Chondrocyte (in vitro differentiated cells): ENCODE results near the gene EIF3J. TPM values are rescaled to one million over a fixed set of nuclear protein-coding genes. Genes with fewer than 3 reads are reported as not detected.
"Not testable (repeated sequence)": the region's sequence is repeated elsewhere in the genome, so short reads cannot be mapped to it uniquely, and the experiment has no call there.

Source experiments
- DNase-seq: peaks from one replicate; pipeline ENCODE4 v3.0.0; 2021; ENCODE audit warnings: mixed read lengths, low spot score
- H3K27ac Mint-ChIP-seq: one replicate; pipeline ENCODE4 v1.8.0; 2021; ENCODE audit warnings: mild to moderate bottlenecking, moderate library complexity, mixed read lengths; ENCODE audit not compliant: unreplicated experiment
- H3K27me3 Mint-ChIP-seq: 2 replicates; pipeline ENCODE4 v1.8.0; 2021; ENCODE audit warnings: low read depth, mixed read lengths
- H3K36me3 Mint-ChIP-seq: 2 replicates; pipeline ENCODE4 v1.8.0; 2021; ENCODE audit warnings: low read depth, mixed read lengths
- H3K4me1 Mint-ChIP-seq: 2 replicates; pipeline ENCODE4 v1.8.0; 2021; ENCODE audit warnings: low read depth, mild to moderate bottlenecking, mixed read lengths
- H3K4me3 Mint-ChIP-seq: one replicate; pipeline ENCODE4 v1.8.0; 2021; ENCODE audit warnings: mild to moderate bottlenecking, moderate library complexity, mixed read lengths; ENCODE audit not compliant: unreplicated experiment
- H3K9me3 Mint-ChIP-seq: 2 replicates; pipeline ENCODE4 v1.8.0; 2021; ENCODE audit warnings: low read depth, mixed read lengths
- total RNA-seq: library from RNA; stranded (reverse); gene quantifications from 3 replicates; pipeline ENCODE4 v1.2.1, GENCODE V29; 2021
- TF ChIP-seq, protein P1 (sequence below): fragments of 200-600 bp; sonication (generic); IDR thresholded peaks from 2 replicates; pipeline ENCODE4 v1.5.0; 2021; ENCODE audit warnings: antibody characterized with exemption, mild to moderate bottlenecking, moderate library complexity

Gene EIF3J
- total RNA-seq, 1 donor from 2014 or later, result 98.0 TPM

DNA sequence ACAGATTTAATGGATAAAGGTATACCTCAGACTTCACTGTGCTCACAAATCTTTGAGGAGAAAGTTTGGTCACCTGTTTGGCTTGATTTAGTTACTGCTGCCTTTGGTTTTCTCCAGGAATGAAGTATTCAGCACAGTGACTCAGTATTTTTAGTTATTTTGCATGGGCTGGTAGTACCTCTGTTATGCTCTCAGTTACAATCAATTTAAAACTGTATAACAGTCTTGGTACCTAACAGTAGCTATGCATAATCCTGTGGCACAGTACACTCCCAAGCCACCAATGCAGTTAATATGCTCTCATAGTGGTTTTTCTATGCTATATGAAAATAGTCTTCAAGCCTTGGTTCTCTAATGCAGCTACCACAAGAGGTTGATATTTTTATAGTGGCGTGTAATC is 11.9 kb upstream of the EIF3J start:
- Mint-ChIP-seq H3K36me3 (peaks cover 6% of the 10 kb centered on the region), H3K9me3 (no peaks in the 10 kb centered on the region), H3K27ac (no peak overlapping the region), H3K4me3 (no peak overlapping the region), H3K27me3 (no peaks in the 10 kb centered on the region), H3K4me1 (peaks cover 10% of the 10 kb centered on the region)
- DNase-seq, result no peak
- TF ChIP-seq, protein P1, sequence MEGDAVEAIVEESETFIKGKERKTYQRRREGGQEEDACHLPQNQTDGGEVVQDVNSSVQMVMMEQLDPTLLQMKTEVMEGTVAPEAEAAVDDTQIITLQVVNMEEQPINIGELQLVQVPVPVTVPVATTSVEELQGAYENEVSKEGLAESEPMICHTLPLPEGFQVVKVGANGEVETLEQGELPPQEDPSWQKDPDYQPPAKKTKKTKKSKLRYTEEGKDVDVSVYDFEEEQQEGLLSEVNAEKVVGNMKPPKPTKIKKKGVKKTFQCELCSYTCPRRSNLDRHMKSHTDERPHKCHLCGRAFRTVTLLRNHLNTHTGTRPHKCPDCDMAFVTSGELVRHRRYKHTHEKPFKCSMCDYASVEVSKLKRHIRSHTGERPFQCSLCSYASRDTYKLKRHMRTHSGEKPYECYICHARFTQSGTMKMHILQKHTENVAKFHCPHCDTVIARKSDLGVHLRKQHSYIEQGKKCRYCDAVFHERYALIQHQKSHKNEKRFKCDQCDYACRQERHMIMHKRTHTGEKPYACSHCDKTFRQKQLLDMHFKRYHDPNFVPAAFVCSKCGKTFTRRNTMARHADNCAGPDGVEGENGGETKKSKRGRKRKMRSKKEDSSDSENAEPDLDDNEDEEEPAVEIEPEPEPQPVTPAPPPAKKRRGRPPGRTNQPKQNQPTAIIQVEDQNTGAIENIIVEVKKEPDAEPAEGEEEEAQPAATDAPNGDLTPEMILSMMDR, result no peak

DNA sequence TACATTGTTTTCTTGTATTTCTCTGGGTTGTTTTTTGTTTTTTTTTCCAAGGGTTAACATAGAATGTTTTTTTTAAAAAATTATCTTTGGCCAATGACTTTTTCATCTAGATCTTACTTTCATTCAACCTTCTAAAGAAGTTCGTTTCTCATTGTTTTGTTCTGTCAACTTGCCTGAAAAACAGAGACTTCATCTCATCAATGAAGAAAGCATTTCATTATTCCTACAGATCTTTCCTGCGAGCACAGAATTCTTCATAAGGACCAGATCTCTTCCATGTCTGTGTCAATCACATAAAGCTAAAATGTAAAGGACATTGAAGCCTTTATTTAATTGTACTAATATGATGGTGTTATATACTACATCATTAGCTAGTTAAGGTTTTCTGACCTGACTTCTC is 9.7 kb upstream of the EIF3J start:
- no peaks in the 10 kb centered on the region for H3K9me3 Mint-ChIP-seq
- no peak overlapping the region for H3K4me3 Mint-ChIP-seq
- peaks cover 13% of the 10 kb centered on the region for H3K4me1 Mint-ChIP-seq
- no peaks in the 10 kb centered on the region for H3K27me3 Mint-ChIP-seq
- TF ChIP-seq, protein P1, result no peak
- no peak for DNase-seq
- H3K36me3 Mint-ChIP-seq, result peaks cover 5% of the 10 kb centered on the region
- no peak overlapping the region for H3K27ac Mint-ChIP-seq

DNA sequence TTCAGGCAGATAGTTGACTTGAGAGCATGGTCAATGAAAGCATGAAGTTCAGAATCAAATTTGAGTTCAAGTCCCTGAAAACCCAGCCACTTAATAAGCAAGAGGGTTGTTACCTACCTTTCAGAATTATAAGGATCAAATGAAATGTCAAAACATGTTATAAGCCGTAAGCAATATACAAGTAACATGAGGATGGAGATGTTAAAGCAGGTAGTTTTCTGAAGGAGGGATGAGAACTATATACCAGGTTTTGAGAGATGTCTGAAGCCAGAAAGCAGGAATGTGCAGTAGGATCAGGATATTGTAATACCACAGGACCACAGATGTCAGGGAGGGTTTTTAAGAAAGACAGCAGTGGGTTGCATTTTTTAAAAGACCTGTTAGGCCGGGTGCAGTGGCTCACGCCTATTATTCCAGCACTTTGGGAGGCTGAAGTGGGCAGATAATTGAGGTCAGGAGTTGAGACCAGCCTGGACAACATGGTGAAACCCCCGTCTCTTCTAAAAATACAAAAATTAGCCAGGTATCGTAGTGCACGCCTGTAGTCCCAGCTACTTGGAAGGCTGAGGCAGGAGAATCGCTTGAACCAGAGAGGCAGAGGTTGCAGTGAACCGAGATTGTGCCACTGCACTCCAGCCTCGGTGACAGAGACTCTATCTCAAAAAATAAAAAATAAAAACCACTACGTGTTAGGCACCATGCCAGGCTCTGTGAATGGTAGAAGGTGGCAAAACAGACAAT is 6.9 kb upstream of the EIF3J start:
- TF ChIP-seq, protein P1, result no peak
- DNase-seq, result no peak
- Mint-ChIP-seq H3K4me1 (peaks cover 6% of the 10 kb centered on the region), H3K4me3 (no peak overlapping the region), H3K36me3 (peaks cover 3% of the 10 kb centered on the region), H3K27me3 (no peaks in the 10 kb centered on the region), H3K9me3 (no peaks in the 10 kb centered on the region), H3K27ac (no peak overlapping the region)

DNA sequence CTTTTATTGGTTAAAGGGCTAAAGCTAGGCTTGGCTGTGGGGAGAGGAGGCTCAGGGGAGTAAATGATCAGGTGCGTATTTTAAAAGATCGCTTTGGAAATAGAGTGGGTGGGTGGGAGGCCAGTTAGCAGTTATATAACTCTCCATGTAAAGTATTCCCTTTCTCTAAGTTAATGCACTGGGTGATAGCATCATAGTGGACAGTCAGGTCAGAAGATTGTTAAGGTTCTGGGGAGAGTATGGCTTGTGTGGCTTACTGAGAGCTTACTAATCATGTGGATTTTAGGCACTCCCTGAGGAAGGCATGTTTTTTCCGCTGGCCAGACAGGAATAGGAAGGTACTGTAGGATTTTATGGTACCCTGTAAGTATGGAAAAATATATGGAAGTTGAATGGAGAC is 6.3 kb upstream of the EIF3J start:
- H3K27ac Mint-ChIP-seq, result no peak overlapping the region

DNA sequence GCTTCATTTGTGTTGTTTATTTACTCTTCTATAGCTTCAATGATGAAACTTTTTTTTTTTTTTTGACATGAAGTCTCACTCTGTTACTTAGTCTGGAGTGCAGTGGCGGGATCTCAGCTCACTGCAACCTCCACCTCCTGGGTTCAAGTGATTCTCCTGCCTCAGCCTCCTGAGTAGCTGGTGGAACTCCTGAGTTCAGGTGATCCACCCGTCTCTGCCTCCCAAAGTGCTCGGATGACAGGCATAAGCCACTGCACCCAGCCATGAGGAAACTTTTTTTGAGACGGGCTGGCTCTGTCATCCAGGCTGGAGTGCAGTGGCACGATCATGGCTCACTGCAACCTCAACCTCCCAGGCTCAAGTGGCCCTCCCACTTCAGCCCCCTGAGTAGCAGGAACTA is 4.7 kb upstream of the EIF3J start:
- not testable (repeated sequence) for H3K27me3 Mint-ChIP-seq, DNase-seq, H3K36me3 Mint-ChIP-seq, H3K4me3 Mint-ChIP-seq, H3K9me3 Mint-ChIP-seq, H3K27ac Mint-ChIP-seq
- H3K4me1 Mint-ChIP-seq, result peaks cover 17% of the 10 kb centered on the region

More for the DNA sequence above, 6.3 kb upstream of the EIF3J start:
- peaks cover 3% of the 10 kb centered on the region for H3K36me3 Mint-ChIP-seq
- H3K27me3 Mint-ChIP-seq, result no peaks in the 10 kb centered on the region
- TF ChIP-seq, protein P1, result no peak
- H3K4me3 Mint-ChIP-seq, result no peak overlapping the region
- no peaks in the 10 kb centered on the region for H3K9me3 Mint-ChIP-seq
- no peak for DNase-seq
- peaks cover 12% of the 10 kb centered on the region for H3K4me1 Mint-ChIP-seq

DNA sequence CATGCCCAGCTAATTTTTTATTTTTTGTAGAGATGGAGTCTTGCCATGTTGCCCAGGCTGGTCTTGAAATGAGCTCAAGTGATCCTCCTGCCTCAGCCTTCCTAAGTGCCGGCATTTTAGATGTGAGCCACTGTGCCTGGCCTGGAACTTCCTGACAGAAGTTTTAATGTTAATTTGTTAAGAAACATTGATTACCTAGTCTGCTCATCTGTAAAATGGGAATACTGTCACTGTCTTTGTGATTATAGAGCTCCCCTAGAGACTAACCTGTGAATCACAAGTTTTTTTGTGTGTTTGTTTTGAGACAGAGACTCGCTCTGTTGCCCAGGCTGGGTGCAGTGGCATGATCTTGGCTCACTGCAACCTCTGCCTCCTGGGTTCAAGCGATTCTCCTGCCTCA is 4.3 kb upstream of the EIF3J start:
- DNase-seq, result no peak
- TF ChIP-seq, protein P1, result peak; percentile 51
- no peak overlapping the region for H3K27ac Mint-ChIP-seq

More for the DNA sequence above, 4.3 kb upstream of the EIF3J start:
- Mint-ChIP-seq H3K36me3 (peaks cover 2% of the 10 kb centered on the region), H3K4me3 (no peak overlapping the region), H3K4me1 (peaks cover 19% of the 10 kb centered on the region), H3K9me3 (no peaks in the 10 kb centered on the region), H3K27me3 (no peaks in the 10 kb centered on the region)
